Hepatic stellate cell (primary cell): ENCODE measurements around the gene LHX4.

Experiments used
- DNase-seq: peaks from one replicate; pipeline ENCODE4 v3.0.0; 2011; ENCODE audit warnings: low spot score

The LHX4 gene

DNA sequence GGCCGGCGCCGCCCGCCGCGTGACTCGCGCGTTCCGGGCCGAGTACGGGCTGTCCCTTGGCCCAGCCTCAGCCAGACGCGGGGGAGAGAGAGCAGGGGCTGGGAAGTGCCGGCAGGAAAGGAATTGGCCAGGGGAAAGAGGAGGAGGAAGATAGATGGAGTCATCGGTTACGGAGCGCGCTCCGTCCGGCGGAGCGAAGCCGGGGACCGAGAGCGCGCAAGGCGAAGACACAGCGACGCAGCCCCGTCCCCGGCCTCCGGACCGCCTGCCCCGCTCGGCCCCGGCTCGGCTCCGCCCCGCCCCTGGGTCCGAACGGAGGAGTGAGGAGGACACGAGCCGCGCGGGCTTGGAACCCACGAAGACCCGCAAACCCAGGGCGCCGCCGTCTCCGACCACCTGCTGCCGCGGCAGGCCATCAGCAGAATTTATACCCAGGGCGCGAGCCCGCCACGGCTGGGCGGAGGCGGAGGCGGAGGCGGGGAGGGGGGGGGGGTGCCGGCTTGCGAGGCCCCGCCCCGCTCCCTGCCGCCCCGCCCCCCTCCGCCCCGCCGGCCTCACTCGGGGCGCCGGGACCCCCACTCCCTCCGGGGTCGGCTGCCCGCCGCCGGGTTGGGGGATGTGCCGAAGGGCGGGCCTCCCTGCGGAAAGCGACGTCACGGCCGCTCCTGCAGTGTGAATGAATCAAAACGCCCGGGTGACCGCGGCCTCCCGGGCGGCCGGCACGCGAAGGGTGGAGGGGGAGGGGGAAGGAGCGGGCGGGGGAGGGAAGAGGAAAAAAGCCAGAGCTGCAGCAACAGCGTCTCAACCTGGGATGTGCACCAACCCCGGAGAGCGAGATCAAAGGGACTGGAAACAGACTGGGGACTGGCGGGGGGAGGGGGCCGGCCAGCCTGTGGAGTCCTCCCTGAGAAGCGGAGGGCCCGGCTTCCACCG is at the start of gene LHX4:
LHX4 (plus strand) TSS at position 782 of the 933 bp plus-strand sequence. CDS start 266 bp downstream, outside the sequence.
- DNase-seq, result peak; percentile 75

DNA sequence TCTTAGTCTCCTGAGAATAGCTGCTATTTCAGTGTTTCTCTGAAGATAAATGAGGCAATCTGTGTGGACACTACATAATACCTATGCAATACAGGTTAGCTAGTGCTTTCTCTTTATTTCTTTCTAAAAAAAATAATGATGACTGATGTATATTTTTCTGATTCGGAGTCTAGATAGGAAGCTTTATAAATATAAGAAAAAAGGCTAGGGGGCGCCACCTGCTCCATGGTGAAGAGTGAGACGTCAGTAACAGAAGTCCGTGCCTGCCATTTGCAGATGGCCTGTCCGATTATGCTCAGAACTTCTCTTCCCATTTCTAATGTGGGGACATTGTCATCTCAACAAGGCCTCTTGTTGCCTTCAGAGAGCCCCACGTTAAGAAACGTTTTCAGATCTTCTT is 49.0 kb upstream of the LHX4 start:
- DNase-seq, result no peak

DNA sequence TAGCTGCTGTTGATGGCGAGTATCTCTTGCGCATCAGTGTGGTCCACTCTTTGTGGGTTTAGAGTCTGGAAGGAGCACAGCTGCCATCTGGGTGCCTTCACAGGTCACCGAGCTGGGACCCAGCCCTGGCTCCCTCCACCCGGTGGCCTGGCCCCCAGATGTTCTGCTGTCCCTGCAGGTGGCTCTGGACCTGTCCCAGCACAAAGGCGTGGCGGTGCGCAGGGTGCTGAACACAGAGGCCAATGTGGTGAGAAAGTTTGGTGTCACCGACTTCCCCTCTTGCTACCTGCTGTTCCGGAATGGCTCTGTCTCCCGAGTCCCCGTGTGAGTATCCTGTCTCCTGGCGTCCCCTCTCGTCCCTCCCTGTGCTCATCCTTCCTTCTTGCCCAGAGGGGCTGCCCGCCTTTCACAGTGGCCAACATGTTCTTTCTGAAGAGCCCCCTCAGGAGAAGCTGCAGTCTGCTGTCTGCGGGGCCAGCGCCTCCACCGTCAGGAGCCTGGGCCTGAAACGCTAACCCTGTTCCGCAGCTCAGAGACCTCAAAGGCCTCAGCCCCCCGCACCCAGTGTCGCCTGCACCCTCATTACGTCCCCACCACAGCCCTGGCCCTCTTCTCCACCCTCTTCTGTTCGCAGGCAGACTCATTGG is 47.9 kb upstream of the LHX4 start:
- DNase-seq, result no peak

DNA sequence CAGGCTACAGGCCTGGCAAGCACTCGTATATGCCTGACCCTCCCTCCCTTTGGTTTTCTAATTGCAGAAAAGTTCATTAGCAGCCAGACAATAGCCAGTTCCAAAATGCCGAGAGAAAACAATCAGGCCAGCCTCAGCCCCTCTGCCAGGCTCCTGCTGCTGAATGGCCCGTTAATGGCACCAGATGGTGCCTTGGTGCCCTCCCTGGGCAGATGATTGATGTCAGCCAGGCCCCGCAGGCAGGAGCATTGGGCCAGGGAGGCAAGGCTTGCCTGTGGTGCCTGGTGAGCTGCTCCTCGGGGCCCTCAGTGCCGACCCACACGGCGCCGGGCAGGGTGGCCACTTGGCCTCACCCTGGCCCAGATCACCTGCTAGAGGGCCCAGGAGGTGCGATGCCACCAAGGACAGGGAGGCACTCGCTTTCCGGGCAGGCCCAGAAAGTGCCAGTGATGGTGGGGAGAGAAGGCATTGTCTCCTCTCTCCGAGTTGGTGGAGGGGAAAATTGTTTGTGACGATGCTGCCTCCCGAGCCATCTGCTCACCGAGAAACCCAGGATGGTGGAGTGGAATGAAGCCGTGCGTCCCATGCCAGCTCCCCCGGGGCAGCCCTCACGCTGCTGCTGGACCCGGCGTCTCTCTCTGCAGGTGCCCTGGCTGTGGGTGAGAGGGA is 47.3 kb upstream of the LHX4 start:
- DNase-seq, result no peak

DNA sequence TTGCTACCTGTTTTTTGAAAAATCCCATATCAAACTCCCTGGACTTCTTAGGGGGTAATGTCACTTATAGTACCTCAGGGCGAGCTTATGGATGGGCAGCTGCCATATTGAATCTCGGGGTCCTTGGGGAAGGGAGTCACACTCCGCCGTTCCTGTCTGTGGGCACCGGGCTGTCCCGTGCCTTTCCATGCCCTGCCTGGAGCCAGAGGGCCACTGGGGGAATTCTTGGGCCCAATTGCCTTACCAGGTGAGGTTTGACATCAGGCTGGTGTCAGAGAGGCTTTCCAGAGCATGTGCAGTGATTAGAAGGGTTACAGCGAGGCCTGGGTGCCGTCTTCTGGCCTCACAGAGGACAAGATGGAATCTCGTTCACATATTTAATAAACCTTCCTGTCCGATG is 46.6 kb upstream of the LHX4 start:
- no peak for DNase-seq

DNA sequence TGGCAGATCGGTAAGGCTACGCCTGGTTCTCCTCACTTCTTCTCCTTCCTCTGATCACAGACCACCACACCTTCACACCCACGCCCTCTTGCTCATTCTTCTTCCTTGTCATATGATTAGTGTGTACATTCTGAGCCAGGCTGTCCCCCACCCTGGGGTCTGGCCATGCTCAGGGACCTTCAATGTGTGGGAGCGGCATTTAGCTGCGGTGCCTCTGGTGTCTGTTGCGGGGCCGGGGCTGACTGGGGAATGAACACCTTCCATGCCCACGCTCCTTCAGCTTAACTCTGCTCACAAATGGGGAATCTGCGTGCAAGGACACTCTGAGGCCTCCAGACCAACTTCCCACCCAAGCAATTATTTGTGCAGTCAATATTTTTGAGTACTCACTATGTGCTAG is 46.0 kb upstream of the LHX4 start:
- no peak for DNase-seq

DNA sequence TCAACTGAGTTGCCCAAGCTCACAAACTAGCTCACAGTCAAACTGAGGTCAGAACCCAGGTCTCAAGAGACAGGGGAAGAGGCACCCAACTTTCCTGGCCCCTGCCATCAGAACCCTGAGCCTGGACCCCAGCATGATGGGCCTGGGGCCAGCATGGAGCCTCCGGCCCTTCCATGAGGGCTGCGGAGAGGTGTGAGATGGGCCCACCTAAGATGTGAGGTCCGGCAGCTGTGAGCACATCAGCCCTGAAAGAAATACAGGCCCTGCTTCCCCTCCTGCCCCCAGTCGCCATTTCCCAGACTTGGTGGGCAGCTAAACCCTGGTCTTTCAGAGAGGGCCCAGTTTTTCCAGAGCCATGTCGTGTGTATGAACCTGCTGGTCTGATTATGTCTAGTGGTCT is 44.8 kb upstream of the LHX4 start:
- DNase-seq, result no peak

DNA sequence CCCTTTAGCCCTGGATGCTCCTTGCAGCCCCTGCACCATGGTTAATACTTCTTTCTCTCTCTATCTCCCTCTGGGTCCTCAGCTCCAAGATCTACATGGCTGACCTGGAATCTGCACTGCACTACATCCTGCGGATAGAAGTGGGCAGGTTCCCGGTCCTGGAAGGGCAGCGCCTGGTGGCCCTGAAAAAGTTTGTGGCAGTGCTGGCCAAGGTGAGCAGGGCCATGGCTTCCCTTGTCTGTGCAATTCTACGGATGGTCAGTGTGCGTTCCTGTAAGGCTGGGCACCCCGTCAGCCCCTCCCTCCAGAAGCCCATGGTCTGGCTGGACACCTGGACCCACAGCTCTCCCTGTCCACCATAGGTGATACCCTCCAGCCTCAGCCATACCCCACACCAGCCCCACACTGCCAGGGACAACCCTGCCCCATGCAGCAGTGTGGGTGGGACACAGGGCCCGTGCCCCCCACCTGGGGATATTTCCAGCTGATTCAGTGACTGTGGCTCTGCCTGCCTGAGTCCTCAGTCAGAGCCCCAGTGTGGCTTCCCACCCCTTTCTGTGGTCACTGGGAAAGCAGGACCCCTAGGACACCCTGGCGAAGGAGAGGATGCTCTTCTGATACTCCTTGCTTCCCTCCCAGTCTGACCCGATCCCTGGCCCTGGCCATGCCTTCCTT is 44.0 kb upstream of the LHX4 start:
- DNase-seq, result no peak

DNA sequence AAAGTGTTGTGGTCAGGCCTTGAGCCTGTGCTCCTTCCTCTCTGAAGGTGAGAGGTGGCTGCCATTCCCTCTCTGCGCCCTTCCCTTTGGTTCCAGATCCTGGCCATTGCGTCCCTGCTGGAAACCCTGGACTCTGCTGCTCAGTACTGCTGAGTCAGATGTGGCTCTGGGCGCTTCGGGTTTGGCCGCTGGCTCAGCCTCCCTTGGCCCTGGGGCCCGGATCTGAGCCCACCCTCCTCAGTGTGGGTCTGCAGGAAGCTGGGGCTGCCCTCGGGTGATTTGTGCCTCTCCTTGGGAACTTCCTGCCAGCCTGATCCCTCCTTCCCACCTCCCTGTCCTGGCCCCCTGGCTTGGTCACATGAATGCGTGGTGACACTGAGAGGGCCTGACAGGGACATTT is 43.2 kb upstream of the LHX4 start:
- no peak for DNase-seq

DNA sequence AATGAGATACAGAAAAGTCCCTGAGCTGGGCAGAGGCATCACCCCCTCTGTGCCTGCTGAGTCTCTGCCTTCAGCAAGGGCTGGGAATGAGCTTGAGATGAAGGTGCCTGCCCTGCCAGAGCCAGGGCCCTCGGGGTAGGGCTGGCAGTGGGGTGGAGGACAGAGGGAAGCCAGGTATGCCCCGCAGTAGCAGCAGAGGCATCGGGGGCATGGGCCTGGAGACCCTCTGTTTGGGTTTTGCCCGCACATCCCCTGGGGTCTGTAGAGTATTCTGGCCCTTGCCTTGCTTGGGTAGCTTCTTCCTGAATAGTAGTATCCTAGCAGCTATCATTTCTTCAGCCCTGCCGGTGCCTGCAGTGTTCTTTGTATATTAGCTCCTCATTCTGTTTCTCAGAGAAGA is 42.4 kb upstream of the LHX4 start:
- no peak for DNase-seq

DNA sequence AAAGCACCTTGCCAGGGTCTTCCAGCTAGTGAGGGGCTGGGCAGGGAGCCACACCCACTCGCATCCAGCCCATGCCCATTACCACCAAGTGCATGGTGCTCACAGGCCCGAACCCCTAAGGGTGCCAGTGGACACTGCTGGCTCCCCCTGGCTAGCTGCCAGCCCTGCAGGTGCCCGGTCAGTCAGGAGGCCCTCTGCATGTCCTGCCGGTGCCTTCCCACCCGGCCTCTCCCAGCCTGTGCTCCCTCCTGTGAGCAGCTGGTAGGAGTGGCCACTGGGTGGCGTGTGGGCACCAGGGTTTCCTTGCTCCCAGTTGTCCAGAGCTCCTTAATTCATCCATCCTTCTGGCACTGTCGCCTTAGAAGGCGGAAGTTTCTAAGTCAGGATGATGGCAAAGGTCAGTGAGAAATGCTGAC is 42.0 kb upstream of the LHX4 start:
- DNase-seq, result peak; percentile 82

DNA sequence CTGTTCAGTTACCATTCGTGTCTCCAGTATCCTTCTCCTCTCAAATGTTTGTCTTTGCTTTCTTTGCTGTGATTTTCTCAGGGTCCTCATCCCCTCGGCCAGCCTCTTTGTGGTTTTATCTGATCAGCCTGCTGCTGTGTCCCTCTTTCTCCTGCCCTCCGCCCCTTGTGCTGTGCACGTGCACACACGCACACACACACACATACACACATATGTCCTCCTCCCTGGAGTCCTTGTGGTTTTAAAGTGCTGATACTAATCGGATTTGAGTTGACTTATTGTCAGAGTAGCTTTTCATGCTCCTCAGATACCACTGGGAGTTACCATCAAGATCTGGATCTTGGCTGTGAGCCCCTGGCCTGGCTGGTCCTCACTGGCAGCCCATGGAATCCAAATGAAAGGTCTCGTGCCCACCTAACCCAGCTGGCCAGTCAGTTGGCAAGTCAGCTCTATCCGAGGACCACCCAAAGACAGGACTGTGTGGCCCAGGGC is 41.3 kb upstream of the LHX4 start:
- no peak for DNase-seq

DNA sequence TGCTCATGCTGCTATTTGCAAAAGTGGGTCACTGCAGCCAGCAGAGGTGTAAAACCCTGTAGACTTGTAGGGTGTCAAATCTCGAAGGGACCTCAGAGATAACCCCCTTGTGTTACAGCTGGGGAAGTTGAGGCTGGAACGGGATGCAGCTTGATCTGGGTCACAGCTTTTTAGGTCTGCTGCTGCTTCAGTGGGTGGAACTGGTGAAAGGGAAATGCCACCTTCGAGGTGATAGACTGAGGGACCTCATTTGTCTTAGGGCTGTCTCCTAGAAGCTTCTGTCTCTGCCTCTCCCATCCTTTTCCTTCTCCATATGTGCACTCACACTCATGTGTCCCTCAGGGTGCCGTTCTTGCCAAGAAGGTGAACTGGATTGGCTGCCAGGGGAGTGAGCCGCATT is 40.0 kb upstream of the LHX4 start:
- no peak for DNase-seq

DNA sequence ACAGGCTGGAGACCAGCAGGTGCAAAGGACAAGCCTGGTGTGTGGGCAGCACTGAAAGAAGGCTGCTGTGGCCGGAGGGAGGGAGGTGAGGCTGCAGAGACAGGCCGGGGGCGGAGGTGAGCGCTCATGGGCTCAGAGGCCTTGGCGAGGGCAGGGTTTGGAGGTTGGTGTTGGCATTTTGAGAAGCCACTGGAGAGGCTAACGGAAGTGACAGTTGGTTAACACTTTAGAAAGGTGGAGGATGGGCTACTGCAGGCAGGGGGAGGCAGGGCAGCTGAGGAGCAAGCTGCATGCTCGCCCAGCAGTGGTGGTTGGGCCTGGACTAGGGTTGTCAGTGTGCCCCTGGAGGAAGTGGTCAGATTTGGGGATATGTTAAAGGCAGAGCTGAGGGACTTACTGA is 37.9 kb upstream of the LHX4 start:
- no peak for DNase-seq

DNA sequence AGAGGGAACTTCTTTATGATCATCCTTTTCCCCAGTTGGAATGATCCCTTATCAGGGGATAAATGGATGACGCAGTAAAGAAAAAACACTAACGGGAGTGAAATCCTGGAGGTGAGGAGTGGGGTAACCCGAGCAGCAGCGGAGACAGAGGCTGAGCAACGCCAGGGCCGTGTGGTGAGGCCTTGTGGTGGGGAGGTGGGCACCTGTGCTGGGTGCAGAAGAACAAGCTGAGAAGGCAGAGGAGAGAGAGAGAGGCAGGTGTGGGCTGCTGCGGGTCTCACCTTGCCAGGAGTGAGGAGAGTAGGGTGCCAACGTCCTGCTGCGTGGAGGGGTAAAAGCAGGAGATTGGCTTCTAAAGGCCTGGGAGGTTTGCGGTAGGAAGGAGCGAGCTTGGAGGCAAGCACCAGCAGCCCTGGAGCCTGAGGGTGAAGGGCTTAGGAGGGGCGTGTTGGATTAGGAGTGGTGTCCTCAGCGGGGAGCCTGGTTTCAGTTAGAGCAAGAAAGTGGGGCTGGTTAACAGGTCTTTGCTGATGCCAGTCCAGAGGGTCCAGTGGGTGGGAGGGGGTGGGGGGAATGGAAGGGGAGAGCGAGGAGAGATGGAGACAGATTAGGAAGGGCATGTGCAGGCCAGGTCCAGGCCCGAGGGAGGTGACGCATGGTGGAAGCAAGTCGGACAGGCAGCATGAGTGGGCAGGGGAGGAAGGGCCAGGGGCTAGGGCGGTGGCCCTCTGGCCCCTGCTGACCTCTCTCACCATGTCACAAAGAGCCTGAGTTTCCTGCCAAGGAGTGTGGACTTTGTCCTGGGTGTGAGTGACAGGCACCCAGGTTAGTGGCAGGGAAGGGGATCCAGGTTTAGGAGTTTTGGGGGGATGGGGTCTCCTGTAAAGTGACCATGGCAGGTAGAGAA is 36.7 kb upstream of the LHX4 start:
- DNase-seq, result no peak

DNA sequence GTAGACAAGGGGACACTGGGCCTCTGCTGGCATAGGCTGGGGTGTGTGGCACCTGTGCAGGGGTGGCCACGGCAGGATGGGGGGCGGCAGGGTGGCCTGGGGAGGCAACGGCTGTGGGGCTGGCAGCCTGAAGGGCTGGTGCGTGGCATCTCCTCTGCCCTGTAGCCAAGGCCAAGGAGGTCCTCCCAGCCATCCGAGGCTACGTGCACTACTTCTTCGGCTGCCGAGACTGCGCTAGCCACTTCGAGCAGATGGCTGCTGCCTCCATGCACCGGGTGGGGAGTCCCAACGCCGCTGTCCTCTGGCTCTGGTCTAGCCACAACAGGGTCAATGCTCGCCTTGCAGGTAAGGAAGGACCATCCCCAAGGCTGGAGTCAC is 36.0 kb upstream of the LHX4 start:
- DNase-seq, result no peak

DNA sequence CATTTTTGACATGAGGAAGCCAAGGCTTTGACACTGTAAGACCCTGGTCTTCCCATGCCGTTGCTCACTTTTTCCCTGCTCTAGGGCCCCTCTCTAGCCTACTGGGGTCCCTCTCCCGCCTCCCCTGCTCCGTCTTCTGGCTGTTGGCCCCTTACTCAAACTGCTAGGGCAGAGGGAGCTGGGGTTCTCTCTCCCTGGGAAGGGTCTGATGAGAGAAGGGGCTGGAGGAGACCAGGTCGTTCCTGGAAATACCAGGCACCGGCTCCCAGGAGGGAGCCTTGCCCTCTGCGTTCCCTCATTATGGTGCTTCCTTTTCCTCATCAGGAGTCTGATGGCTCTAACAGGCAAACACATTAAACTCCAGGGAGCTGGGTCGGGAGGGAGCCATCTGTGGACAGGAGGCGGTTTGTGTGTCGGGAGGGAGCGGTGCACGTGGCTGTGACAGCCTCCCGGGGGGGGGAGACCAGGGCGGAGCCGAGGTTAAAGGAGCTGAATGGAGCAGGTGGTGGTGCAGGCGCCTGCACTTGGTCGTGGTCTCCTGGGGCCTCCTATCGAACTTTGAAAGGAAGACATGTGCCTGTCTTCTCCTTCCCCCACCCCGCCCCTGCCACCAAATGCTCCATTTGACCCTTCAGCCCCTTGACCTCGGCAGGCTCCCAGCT is 35.4 kb upstream of the LHX4 start:
- no peak for DNase-seq

DNA sequence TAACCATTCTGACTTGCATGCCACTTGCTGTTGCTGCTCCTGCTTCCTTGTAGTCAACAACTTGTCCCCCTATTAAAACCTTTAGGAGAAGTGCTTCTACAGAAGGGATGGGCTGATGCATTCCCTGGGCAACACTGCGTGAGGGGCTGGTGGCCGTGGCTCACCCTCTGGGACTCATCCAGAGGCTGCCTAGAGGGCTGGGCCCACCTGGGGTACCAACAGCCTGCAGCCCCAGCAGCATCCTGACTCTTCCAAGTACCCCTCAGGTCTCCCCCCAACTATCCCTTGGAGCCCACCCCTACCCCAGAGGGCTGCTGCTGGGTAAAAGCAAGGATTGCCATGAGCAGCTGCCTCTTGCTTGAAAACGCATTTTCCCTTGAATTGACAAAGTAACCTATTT is 34.7 kb upstream of the LHX4 start:
- DNase-seq, result no peak

DNA sequence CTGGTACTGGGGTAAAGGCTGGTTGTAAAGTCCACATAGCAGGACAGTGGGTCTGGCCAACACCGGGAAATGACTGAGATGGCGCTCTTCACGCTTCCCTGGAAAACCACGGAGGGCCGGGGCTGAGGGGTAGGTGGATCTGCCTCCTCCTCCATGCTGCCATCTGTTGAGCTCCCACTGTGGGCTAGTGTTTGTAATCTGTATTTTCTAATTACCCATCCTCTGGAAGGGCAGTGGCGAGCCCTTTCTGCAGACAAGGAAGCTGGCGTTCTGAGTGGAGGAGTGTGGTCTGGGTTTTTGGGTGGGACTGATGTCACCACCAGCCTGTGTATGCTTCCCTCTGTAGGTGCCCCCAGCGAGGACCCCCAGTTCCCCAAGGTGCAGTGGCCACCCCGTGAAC is 34.1 kb upstream of the LHX4 start:
- no peak for DNase-seq

DNA sequence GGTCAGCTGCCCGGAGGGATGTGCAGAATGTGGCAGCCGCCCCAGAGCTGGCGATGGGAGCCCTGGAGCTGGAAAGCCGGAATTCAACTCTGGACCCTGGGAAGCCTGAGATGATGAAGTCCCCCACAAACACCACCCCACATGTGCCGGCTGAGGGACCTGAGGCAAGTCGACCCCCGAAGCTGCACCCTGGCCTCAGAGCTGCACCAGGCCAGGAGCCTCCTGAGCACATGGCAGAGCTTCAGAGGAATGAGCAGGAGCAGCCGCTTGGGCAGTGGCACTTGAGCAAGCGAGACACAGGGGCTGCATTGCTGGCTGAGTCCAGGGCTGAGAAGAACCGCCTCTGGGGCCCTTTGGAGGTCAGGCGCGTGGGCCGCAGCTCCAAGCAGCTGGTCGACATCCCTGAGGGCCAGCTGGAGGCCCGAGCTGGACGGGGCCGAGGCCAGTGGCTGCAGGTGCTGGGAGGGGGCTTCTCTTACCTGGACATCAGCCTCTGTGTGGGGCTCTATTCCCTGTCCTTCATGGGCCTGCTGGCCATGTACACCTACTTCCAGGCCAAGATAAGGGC is 33.5 kb upstream of the LHX4 start:
- no peak for DNase-seq
